GM23338 (cell line): Measurements from ENCODE around the gene DENND2A. TPM values are rescaled to one million over a fixed set of nuclear protein-coding genes. Genes with fewer than 3 reads are reported as not detected.
"Not testable (repeated sequence)": the region's sequence is repeated elsewhere in the genome, so short reads cannot be mapped to it uniquely, and the experiment has no call there.

ENCODE experiments used
- ATAC-seq: fragments of 200-7000 bp; cut with Tn5 transposase; 3 replicates; pipeline ENCODE4 v1.9.1; 2020
- DNase-seq: peaks from one replicate; pipeline ENCODE4 v3.0.0-alpha.2; 2015; ENCODE audit warnings: low spot score
- H2AFZ ChIP-seq: fragments of 200-600 bp; sonication (generic); 2 replicates; pipeline ENCODE4 v1.8.0; 2016; ENCODE audit warnings: antibody characterized with exemption, mild to moderate bottlenecking, moderate library complexity
- H3F3A ChIP-seq: fragments of 200-600 bp; sonication (generic); replicated peaks from 2 replicates; pipeline ENCODE4 v1.8.0; 2017; ENCODE audit warnings: antibody characterized with exemption, mixed run types, low read depth
- H3K27ac ChIP-seq: fragments of 200-600 bp; sonication (generic); 2 replicates; pipeline ENCODE4 v1.6.1; 2016; ENCODE audit warnings: low read depth
- H3K27me3 ChIP-seq: fragments of 200-600 bp; sonication (generic); 2 replicates; pipeline ENCODE4 v1.8.0; 2016; ENCODE audit warnings: mild to moderate bottlenecking, mixed run types, moderate library complexity; ENCODE audit not compliant: insufficient read depth
- H3K36me3 ChIP-seq: fragments of 200-600 bp; sonication (generic); 2 replicates; pipeline ENCODE4 v1.8.0; 2016; ENCODE audit warnings: mild to moderate bottlenecking; ENCODE audit not compliant: insufficient read depth
- H3K4me1 ChIP-seq: fragments of 200-600 bp; sonication (generic); 2 replicates; pipeline ENCODE4 v1.8.0; 2016; ENCODE audit warnings: mild to moderate bottlenecking, moderate library complexity; ENCODE audit not compliant: insufficient read depth
- H3K4me2 ChIP-seq: fragments of 200-600 bp; sonication (generic); 2 replicates; pipeline ENCODE4 v1.7.1; 2017; ENCODE audit warnings: mixed run types
- H3K4me3 ChIP-seq: fragments of 200-600 bp; sonication (generic); 2 replicates; pipeline ENCODE4 v1.6.1; 2016; ENCODE audit warnings: mixed run types
- H3K79me2 ChIP-seq: fragments of 200-600 bp; sonication (generic); replicated peaks from 2 replicates; pipeline ENCODE4 v1.8.0; 2017; ENCODE audit warnings: mild to moderate bottlenecking; ENCODE audit not compliant: insufficient read depth
- H3K9me2 ChIP-seq: fragments of 200-600 bp; sonication (generic); 2 replicates; pipeline ENCODE4 v1.8.0; 2017; ENCODE audit not compliant: insufficient read depth
- H4K20me1 ChIP-seq: fragments of 200-600 bp; sonication (generic); replicated peaks from 2 replicates; pipeline ENCODE4 v1.8.0; 2017; ENCODE audit warnings: mild to moderate bottlenecking; ENCODE audit not compliant: insufficient read depth
- H3K27ac Mint-ChIP-seq: 2 replicates; pipeline ENCODE4 v1.8.0; 2020; ENCODE audit warnings: inconsistent platforms, mild to moderate bottlenecking, moderate library complexity, mixed read lengths
- H3K27me3 Mint-ChIP-seq: 3 replicates; pipeline ENCODE4 v1.8.0; 2022; ENCODE audit warnings: low read depth, mild to moderate bottlenecking, moderate library complexity, mixed read lengths, inconsistent platforms; ENCODE audit not compliant: insufficient read depth, poor library complexity
- H3K36me3 Mint-ChIP-seq: 3 replicates; pipeline ENCODE4 v1.8.0; 2021; ENCODE audit warnings: low read depth, mild to moderate bottlenecking, inconsistent platforms, moderate library complexity, mixed read lengths
- H3K4me1 Mint-ChIP-seq: 3 replicates; pipeline ENCODE4 v1.8.0; 2020; ENCODE audit warnings: mild to moderate bottlenecking, inconsistent platforms, mixed read lengths
- H3K4me3 Mint-ChIP-seq: 3 replicates; pipeline ENCODE4 v1.8.0; 2021; ENCODE audit warnings: moderate library complexity, mild to moderate bottlenecking, inconsistent platforms, mixed read lengths
- H3K9me3 Mint-ChIP-seq: 3 replicates; pipeline ENCODE4 v1.8.0; 2020; ENCODE audit warnings: moderate library complexity, mild to moderate bottlenecking, inconsistent platforms, mixed read lengths
- CREB1 ChIP-seq: fragments of 250-450 bp; sonication (Bioruptor Pico); IDR thresholded peaks from 2 replicates; pipeline ENCODE4 v1.5.0; 2020; ENCODE audit warnings: low read depth, mild to moderate bottlenecking, moderate library complexity
- CTCF ChIP-seq, 2 experiments: fragments of 200-600 bp in 1 of 2; sonication (generic) in 1 of 2; conservative IDR thresholded peaks; 2 replicates each; pipeline versions ENCODE4 v1.5.1 to v1.6.1; 2016 to 2017; ENCODE audit warnings: antibody characterized with exemption in 2 of 2, low read depth in 2 of 2, mild to moderate bottlenecking in 2 of 2, moderate library complexity in 1 of 2
- ETS1 ChIP-seq: IDR thresholded peaks from 2 replicates; pipeline ENCODE4 v1.6.1; 2016; ENCODE audit warnings: antibody characterized with exemption
- EZH2 ChIP-seq: fragments of 200-600 bp; sonication (generic); IDR thresholded peaks from one replicate; pipeline ENCODE4 v1.8.0; 2017; ENCODE audit warnings: antibody characterized with exemption, mild to moderate bottlenecking, low read depth; ENCODE audit not compliant: unreplicated experiment
- NANOG ChIP-seq: IDR thresholded peaks from 2 replicates; pipeline ENCODE4 v1.6.1; 2016; ENCODE audit warnings: antibody characterized with exemption, borderline replicate concordance
- POLR2AphosphoS5 ChIP-seq: IDR thresholded peaks from 2 replicates; pipeline ENCODE4 v1.6.1; 2016; ENCODE audit warnings: antibody characterized with exemption, low read depth
- REST ChIP-seq: IDR thresholded peaks from one replicate; pipeline ENCODE4 v1.6.1; 2018; ENCODE audit warnings: antibody characterized with exemption; ENCODE audit not compliant: unreplicated experiment
- ZNF114 ChIP-seq: fragments of 250-450 bp; sonication (Bioruptor Pico); IDR thresholded peaks from 2 replicates; pipeline ENCODE4 v1.5.0; 2020; ENCODE audit warnings: mild to moderate bottlenecking, moderate library complexity
- ZNF331 ChIP-seq: fragments of 250-450 bp; sonication (Bioruptor Pico); IDR thresholded peaks from 2 replicates; pipeline ENCODE4 v1.5.0; 2020; ENCODE audit warnings: low read depth, mild to moderate bottlenecking, moderate library complexity
- polyA plus RNA-seq: library from polyadenylated mRNA; unstranded; fragments of >200 nt; fragmentation: Nextera tagmentation; extraction: Ambion mirVana; gene quantifications from 2 replicates; pipeline ENCODE4 v1.2.1, GENCODE V29; 2016
- total RNA-seq: library from RNA; depleted of rRNA; stranded (reverse); fragments of >200 nt; shearing (Covaris generic); gene quantifications from 2 replicates; pipeline ENCODE4 v1.2.3, GENCODE V29; 2014
- TF ChIP-seq, protein P1 (sequence below): fragments of 250-450 bp; sonication (Bioruptor Pico); IDR thresholded peaks from 2 replicates; pipeline ENCODE4 v1.5.0; 2020; ENCODE audit warnings: mild to moderate bottlenecking, moderate library complexity

DENND2A gene
- total and polyA plus RNA-seq, 2 experiments from 2014 or later, result 1.7 to 5.6 TPM

GRCh38 chr7:140669862-140670261 is 29.2 kb upstream of the DENND2A start:
- H3F3A ChIP-seq, H3K36me3 Mint-ChIP-seq, H3K36me3 ChIP-seq, H3K9me2 ChIP-seq, ATAC-seq, H3K79me2 ChIP-seq, H2AFZ ChIP-seq, H3K4me2 ChIP-seq, DNase-seq, H4K20me1 ChIP-seq, H3K27ac ChIP-seq, H3K27me3 ChIP-seq, H3K27ac Mint-ChIP-seq, H3K4me3 Mint-ChIP-seq, H3K9me3 Mint-ChIP-seq, H3K4me3 ChIP-seq: not testable (repeated sequence)
- peaks cover 22% of the 10 kb centered on the region for H3K4me1 ChIP-seq
- Mint-ChIP-seq H3K27me3 (peaks cover 17% of the 10 kb centered on the region), H3K4me1 (peaks cover 17% of the 10 kb centered on the region)

DNA sequence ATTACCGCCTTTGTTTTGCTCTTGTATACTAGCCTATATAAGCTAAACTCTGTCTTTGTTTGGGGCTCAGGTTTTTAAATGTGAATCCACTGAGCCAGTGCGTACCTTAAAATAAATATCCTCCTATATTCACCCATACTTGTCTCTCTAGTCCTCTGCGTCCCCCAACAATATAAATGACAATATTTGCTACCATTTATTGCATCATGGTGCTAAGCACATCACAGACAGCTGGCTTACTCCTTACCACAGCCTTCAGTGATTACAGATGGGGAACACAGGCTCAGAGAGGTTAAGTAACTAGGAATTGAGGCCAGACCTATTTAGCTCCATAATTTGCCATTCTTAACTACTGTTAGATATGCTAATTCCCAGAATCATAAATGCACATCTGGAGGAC is 28.7 kb upstream of the DENND2A start:
- Histone ChIP-seq H2AFZ (no peak overlapping the region), H3K9me2 (no peaks in the 10 kb centered on the region), H3K27me3 (0 out of 2 replicates have a peak, but pooled peaks cover 5% of the 10 kb centered on the region), H3K4me3 (no peak overlapping the region), H3K4me2 (no peak overlapping the region), H3K27ac (no peak overlapping the region), H3K4me1 (peaks cover 22% of the 10 kb centered on the region), H4K20me1 (peaks cover 3% of the 10 kb centered on the region; the same call in 1 of the 2 replicates), H3K36me3 (no peaks in the 10 kb centered on the region), H3F3A (0 out of 2 replicates have a peak, but pooled peaks cover 3% of the 10 kb centered on the region), H3K79me2 (no peaks in the 10 kb centered on the region)
- Mint-ChIP-seq H3K9me3 (no peaks in the 10 kb centered on the region; the same call in 2 of the 3 replicates), H3K36me3 (no peaks in the 10 kb centered on the region; the same call in 2 of the 3 replicates), H3K27me3 (peaks cover 17% of the 10 kb centered on the region), H3K27ac (no peak overlapping the region), H3K4me3 (no peak overlapping the region), H3K4me1 (peaks cover 17% of the 10 kb centered on the region)
- DNase-seq (no peak), ATAC-seq (no peak)
- TF ChIP-seq, protein P1, sequence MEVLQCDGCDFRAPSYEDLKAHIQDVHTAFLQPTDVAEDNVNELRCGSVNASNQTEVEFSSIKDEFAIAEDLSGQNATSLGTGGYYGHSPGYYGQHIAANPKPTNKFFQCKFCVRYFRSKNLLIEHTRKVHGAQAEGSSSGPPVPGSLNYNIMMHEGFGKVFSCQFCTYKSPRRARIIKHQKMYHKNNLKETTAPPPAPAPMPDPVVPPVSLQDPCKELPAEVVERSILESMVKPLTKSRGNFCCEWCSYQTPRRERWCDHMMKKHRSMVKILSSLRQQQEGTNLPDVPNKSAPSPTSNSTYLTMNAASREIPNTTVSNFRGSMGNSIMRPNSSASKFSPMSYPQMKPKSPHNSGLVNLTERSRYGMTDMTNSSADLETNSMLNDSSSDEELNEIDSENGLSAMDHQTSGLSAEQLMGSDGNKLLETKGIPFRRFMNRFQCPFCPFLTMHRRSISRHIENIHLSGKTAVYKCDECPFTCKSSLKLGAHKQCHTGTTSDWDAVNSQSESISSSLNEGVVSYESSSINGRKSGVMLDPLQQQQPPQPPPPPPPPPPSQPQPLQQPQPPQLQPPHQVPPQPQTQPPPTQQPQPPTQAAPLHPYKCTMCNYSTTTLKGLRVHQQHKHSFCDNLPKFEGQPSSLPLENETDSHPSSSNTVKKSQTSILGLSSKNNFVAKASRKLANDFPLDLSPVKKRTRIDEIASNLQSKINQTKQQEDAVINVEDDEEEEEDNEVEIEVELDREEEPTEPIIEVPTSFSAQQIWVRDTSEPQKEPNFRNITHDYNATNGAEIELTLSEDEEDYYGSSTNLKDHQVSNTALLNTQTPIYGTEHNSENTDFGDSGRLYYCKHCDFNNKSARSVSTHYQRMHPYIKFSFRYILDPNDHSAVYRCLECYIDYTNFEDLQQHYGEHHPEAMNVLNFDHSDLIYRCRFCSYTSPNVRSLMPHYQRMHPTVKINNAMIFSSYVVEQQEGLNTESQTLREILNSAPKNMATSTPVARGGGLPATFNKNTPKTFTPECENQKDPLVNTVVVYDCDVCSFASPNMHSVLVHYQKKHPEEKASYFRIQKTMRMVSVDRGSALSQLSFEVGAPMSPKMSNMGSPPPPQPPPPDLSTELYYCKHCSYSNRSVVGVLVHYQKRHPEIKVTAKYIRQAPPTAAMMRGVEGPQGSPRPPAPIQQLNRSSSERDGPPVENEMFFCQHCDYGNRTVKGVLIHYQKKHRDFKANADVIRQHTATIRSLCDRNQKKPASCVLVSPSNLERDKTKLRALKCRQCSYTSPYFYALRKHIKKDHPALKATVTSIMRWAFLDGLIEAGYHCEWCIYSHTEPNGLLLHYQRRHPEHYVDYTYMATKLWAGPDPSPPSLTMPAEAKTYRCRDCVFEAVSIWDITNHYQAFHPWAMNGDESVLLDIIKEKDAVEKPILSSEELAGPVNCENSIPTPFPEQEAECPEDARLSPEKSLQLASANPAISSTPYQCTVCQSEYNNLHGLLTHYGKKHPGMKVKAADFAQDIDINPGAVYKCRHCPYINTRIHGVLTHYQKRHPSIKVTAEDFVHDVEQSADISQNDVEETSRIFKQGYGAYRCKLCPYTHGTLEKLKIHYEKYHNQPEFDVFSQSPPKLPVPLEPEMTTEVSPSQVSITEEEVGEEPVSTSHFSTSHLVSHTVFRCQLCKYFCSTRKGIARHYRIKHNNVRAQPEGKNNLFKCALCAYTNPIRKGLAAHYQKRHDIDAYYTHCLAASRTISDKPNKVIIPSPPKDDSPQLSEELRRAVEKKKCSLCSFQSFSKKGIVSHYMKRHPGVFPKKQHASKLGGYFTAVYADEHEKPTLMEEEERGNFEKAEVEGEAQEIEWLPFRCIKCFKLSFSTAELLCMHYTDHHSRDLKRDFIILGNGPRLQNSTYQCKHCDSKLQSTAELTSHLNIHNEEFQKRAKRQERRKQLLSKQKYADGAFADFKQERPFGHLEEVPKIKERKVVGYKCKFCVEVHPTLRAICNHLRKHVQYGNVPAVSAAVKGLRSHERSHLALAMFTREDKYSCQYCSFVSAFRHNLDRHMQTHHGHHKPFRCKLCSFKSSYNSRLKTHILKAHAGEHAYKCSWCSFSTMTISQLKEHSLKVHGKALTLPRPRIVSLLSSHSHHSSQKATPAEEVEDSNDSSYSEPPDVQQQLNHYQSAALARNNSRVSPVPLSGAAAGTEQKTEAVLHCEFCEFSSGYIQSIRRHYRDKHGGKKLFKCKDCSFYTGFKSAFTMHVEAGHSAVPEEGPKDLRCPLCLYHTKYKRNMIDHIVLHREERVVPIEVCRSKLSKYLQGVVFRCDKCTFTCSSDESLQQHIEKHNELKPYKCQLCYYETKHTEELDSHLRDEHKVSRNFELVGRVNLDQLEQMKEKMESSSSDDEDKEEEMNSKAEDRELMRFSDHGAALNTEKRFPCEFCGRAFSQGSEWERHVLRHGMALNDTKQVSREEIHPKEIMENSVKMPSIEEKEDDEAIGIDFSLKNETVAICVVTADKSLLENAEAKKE, result no peak
- no peak for TF ChIP-seq ZNF331
- no peak for TF ChIP-seq ETS1
- TF ChIP-seq ZNF114, result no peak
- TF ChIP-seq EZH2, result no peak
- TF ChIP-seq NANOG, result no peak
- TF ChIP-seq REST, result no peak
- TF ChIP-seq CREB1 (CRISPR knock-in tag), result no peak
- no peak for TF ChIP-seq CTCF (conservative IDR thresholded peaks at IDR 0.05; ENCODE audit: low read depth in 2 of 2)
- TF ChIP-seq POLR2AphosphoS5, result no peak
